ENCODE data around the gene HDAC3.

The HDAC3 gene

DNA sequence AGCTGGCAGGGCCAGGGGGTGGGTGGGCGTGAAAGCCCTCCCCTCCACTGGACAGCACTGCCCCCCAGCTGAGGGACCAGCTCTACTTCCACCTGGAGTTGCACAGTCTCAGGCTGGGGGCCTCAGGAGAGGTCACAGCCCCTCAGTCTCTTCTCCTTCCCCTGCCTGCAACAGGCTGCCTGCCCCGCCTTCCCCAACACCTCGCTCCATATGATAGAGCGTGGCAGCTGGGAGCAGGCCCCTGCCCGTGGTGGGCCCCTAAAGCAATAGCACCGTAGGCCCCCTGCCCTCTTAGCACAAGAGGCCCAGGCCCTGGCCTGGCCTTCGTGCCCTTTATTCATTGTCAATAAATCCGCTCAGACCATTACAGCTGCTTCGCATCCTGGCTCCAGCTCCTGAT, 4.0 kb upstream of the HDAC3 start:
- Histone ChIP-seq H3K4me3 (replicated peaks; ENCODE audit: insufficient read depth, low read length) (no peak overlapping the region), H3K27ac (replicated peaks) (no peak overlapping the region), H3K27me3 (ENCODE audit: insufficient read depth, poor library complexity, severe bottlenecking) (no peaks in the 10 kb centered on the region)
- TF ChIP-seq, protein P1, sequence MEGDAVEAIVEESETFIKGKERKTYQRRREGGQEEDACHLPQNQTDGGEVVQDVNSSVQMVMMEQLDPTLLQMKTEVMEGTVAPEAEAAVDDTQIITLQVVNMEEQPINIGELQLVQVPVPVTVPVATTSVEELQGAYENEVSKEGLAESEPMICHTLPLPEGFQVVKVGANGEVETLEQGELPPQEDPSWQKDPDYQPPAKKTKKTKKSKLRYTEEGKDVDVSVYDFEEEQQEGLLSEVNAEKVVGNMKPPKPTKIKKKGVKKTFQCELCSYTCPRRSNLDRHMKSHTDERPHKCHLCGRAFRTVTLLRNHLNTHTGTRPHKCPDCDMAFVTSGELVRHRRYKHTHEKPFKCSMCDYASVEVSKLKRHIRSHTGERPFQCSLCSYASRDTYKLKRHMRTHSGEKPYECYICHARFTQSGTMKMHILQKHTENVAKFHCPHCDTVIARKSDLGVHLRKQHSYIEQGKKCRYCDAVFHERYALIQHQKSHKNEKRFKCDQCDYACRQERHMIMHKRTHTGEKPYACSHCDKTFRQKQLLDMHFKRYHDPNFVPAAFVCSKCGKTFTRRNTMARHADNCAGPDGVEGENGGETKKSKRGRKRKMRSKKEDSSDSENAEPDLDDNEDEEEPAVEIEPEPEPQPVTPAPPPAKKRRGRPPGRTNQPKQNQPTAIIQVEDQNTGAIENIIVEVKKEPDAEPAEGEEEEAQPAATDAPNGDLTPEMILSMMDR (IDR thresholded peaks at IDR 0.05; ENCODE audit: insufficient read depth, low read length), result no peak
- no peak for TF ChIP-seq SPI1 (IDR thresholded peaks at IDR 0.05; ENCODE audit: borderline replicate concordance, low read depth)
- TF ChIP-seq, protein P2, sequence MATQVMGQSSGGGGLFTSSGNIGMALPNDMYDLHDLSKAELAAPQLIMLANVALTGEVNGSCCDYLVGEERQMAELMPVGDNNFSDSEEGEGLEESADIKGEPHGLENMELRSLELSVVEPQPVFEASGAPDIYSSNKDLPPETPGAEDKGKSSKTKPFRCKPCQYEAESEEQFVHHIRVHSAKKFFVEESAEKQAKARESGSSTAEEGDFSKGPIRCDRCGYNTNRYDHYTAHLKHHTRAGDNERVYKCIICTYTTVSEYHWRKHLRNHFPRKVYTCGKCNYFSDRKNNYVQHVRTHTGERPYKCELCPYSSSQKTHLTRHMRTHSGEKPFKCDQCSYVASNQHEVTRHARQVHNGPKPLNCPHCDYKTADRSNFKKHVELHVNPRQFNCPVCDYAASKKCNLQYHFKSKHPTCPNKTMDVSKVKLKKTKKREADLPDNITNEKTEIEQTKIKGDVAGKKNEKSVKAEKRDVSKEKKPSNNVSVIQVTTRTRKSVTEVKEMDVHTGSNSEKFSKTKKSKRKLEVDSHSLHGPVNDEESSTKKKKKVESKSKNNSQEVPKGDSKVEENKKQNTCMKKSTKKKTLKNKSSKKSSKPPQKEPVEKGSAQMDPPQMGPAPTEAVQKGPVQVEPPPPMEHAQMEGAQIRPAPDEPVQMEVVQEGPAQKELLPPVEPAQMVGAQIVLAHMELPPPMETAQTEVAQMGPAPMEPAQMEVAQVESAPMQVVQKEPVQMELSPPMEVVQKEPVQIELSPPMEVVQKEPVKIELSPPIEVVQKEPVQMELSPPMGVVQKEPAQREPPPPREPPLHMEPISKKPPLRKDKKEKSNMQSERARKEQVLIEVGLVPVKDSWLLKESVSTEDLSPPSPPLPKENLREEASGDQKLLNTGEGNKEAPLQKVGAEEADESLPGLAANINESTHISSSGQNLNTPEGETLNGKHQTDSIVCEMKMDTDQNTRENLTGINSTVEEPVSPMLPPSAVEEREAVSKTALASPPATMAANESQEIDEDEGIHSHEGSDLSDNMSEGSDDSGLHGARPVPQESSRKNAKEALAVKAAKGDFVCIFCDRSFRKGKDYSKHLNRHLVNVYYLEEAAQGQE (IDR thresholded peaks at IDR 0.05; ENCODE audit: insufficient replicate concordance, low read depth), result no peak
- DNase-seq (ENCODE audit: low read depth in 1 of 2, low spot score in 1 of 2), result no peak

DNA sequence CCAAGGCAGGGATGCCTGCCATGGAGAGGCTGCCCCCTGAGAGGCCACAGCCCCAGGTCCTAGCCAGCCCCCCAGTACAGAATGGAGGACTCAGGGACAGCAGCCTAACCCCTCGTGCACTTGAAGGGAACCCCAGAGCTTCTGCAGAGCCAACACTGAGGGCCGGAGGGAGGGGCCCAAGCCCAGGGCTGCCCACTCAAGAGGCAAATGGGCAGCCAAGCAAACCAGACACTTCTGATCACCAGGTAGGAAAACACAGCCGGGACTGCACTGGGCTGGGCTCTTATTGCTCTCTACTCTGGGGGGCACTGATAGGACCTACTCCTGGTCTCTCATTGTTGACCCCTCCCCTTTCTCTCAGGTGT, 3.4 kb upstream of the HDAC3 start:
- Histone ChIP-seq H3K27ac (replicated peaks) (no peak overlapping the region), H3K4me3 (replicated peaks; ENCODE audit: insufficient read depth, low read length) (no peak overlapping the region), H3K27me3 (ENCODE audit: insufficient read depth, poor library complexity, severe bottlenecking) (no peaks in the 10 kb centered on the region)
- no peak for DNase-seq (ENCODE audit: low read depth in 1 of 2, low spot score in 1 of 2)
- no peak for TF ChIP-seq GABPA (IDR thresholded peaks at IDR 0.05; ENCODE audit: low read depth)
- no peak for TF ChIP-seq SPI1 (IDR thresholded peaks at IDR 0.05; ENCODE audit: borderline replicate concordance, low read depth)
- no peak for TF ChIP-seq POLR2AphosphoS5 (IDR thresholded peaks at IDR 0.05; ENCODE audit: low read depth)
- TF ChIP-seq, protein P1 (IDR thresholded peaks at IDR 0.05; ENCODE audit: insufficient read depth, low read length), result no peak
- TF ChIP-seq, protein P2 (IDR thresholded peaks at IDR 0.05; ENCODE audit: insufficient replicate concordance, low read depth), result no peak

DNA sequence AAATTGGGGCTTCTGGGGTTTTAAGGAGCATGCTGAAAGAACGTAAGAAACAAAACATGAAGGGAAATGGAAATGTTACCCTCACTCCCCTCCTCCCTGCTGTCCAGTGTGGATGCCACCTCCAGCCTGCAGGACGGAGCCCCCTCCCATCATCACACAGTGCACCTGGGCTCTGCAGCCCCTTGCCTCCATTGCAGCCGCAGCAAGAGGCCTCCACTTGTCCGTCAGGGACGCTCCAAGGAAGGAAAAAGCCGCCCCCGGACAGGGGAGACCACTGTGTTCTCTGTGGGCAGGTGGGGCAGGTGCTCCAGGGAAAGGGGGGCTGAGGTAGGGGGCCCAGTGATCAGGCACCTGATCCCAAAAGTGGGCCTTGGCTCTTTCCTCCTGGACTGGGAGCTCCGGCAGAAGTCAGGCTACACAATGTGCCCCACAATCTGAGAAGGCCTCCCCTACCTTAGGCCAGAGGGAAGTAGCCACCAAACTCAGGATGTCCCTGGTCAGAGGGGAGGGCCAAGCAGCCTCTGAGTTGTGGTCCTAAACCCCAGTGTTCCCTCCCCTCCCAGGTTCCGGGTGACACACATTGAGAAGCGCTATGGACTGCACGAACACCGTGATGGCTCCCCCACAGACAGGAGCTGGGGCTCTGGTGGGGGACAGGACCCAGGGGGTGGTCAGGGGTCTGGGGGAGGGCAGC, 2.9 kb upstream of the HDAC3 start:
- Histone ChIP-seq H3K27ac (replicated peaks) (no peak overlapping the region), H3K4me3 (replicated peaks; ENCODE audit: insufficient read depth, low read length) (no peak overlapping the region)

More for the DNA sequence above, 2.9 kb upstream of the HDAC3 start:
- DNase-seq (ENCODE audit: low read depth in 1 of 2, low spot score in 1 of 2), result no peak
- TF ChIP-seq POLR2AphosphoS5 (IDR thresholded peaks at IDR 0.05; ENCODE audit: low read depth), result no peak
- TF ChIP-seq, protein P2 (IDR thresholded peaks at IDR 0.05; ENCODE audit: insufficient replicate concordance, low read depth), result no peak
- no peaks in the 10 kb centered on the region for H3K27me3 ChIP-seq (ENCODE audit: insufficient read depth, poor library complexity, severe bottlenecking)
